K562 treated with DMSO at 1 percent for 48 hours (cell line): ENCODE measurements around the gene H1-8. TPM values are rescaled to one million over a fixed set of nuclear protein-coding genes. Genes with fewer than 3 reads are reported as not detected.

ENCODE experiments used
- total RNA-seq: library from RNA; unstranded; fragments of 300-600 nt; gene quantifications from 2 replicates; pipeline ENCODE4 v1.2.3, GENCODE V29; 2022; ENCODE audit warnings: low replicate concordance; ENCODE audit errors: extremely low read depth

Gene H1-8, protein sequence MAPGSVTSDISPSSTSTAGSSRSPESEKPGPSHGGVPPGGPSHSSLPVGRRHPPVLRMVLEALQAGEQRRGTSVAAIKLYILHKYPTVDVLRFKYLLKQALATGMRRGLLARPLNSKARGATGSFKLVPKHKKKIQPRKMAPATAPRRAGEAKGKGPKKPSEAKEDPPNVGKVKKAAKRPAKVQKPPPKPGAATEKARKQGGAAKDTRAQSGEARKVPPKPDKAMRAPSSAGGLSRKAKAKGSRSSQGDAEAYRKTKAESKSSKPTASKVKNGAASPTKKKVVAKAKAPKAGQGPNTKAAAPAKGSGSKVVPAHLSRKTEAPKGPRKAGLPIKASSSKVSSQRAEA
- total RNA-seq, result not detected in 2 replicates

DNA sequence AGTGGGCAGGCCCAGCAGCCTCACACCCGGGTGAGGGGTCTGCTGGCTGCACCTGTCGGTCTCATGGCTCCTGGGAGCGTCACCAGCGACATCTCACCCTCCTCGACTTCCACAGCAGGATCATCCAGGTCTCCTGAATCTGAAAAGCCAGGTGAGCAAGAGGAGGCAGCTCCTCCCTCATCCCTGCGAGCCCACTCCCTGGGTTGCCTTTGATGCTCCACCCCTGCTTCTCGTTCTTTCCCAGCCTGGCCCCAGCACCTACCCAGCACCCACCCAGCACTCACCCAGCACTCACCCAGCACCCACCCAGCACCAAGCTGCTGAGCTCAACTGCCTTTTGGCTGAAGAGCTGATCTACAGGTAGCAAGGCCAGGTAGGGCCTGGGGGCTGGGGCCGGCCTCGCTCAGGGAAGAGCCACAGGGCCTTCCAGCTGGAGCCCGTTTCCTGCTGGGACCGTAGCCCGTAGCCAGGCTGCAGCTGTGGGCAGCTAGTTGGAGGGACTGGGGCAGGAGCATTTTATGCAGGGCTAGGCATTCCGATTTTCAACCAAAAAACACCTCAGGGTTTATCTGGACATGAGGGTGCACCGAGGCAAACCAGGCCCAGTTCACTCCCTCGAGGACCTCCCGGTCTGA lies at the start of gene H1-8:
Gene H1-8 (plus strand): TSS at position 20 of the 635 bp plus-strand sequence. CDS start 44 bp downstream, at position 64.

DNA sequence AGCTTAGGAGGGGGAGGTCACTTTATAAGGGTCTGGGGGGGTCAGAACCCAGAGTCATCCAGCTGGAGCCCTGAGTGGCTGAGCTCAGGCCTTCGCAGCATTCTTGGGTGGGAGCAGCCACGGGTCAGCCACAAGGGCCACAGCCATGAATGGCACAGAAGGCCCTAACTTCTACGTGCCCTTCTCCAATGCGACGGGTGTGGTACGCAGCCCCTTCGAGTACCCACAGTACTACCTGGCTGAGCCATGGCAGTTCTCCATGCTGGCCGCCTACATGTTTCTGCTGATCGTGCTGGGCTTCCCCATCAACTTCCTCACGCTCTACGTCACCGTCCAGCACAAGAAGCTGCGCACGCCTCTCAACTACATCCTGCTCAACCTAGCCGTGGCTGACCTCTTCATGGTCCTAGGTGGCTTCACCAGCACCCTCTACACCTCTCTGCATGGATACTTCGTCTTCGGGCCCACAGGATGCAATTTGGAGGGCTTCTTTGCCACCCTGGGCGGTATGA lies 14.3 kb upstream of the H1-8 start, which contains the start of gene RHO:
Gene RHO (plus strand): TSS at position 51 of the 512 bp plus-strand sequence. CDS start 95 bp downstream, at position 146.

Other genes starting within 250 kb of the H1-8 start
- not detected in 2 replicates for gene EFCAB12, start 114.5 kb upstream of the H1-8 start, total RNA-seq
- not detected in 2 replicates for gene MBD4, start 103.2 kb upstream of the H1-8 start, total RNA-seq
- not detected in 2 replicates for gene IFT122, start 103.0 kb upstream of the H1-8 start, total RNA-seq
- gene RHO, start 14.5 kb upstream of the H1-8 start, total RNA-seq, result not detected in 2 replicates
- gene PLXND1, start 63.5 kb downstream of the H1-8 start, total RNA-seq, result not detected in 2 replicates